ENCODE data around the gene PIH1D1.
"Not testable (repeated sequence)": the region's sequence is repeated elsewhere in the genome, so short reads cannot be mapped to it uniquely, and the experiment has no call there.

Gene PIH1D1

GRCh38 chr19:49479975-49480628 is 28.5 kb upstream of the PIH1D1 start:
- DNase-seq, result no peak

GRCh38 chr19:49475995-49476880 is 24.6 kb upstream of the PIH1D1 start:
- peak; percentile 69 for DNase-seq

GRCh38 chr19:49475191-49475917 is 23.7 kb upstream of the PIH1D1 start:
- DNase-seq, result no peak

GRCh38 chr19:49474542-49474924 is 22.9 kb upstream of the PIH1D1 start:
- DNase-seq, result no peak

- peak; percentile 48 for DNase-seq
Observed at GRCh38 chr19:49473868-49474541, 22.4 kb upstream of the PIH1D1 start, which contains the start of gene FLT3LG. FLT3LG (plus strand) TSS chr19:49474215; CDS start chr19:49474640, 425 bp downstream.

- DNase-seq, result not testable (repeated sequence)
Observed at GRCh38 chr19:49473501-49473867, 21.9 kb upstream of the PIH1D1 start.

GRCh38 chr19:49472936-49473335 is 21.3 kb upstream of the PIH1D1 start:
- no peak for DNase-seq

GRCh38 chr19:49470615-49470978 is 19.0 kb upstream of the PIH1D1 start:
- DNase-seq, result no peak

GRCh38 chr19:49469828-49470614 is 18.4 kb upstream of the PIH1D1 start:
- no peak for DNase-seq

GRCh38 chr19:49468746-49469447 is 17.3 kb upstream of the PIH1D1 start:
- DNase-seq, result no peak

GRCh38 chr19:49468199-49468598 is 16.6 kb upstream of the PIH1D1 start:
- DNase-seq, result no peak

- DNase-seq, result no peak
Observed at GRCh38 chr19:49465371-49465770, 13.8 kb upstream of the PIH1D1 start.

- DNase-seq, result no peak
Observed at GRCh38 chr19:49463960-49464740, 12.5 kb upstream of the PIH1D1 start.

- DNase-seq, result no peak
Observed at GRCh38 chr19:49462492-49462891, 10.9 kb upstream of the PIH1D1 start.

GRCh38 chr19:49461656-49462055 is 10.0 kb upstream of the PIH1D1 start:
- no peak for DNase-seq

GRCh38 chr19:49461130-49461529 is 9.5 kb upstream of the PIH1D1 start:
- DNase-seq, result not testable (repeated sequence)

- DNase-seq, result no peak
Observed at GRCh38 chr19:49459388-49459787, 7.8 kb upstream of the PIH1D1 start.

GRCh38 chr19:49458567-49458903 is 6.9 kb upstream of the PIH1D1 start:
- no peak for DNase-seq

- no peak for DNase-seq
Observed at GRCh38 chr19:49456326-49456725, 4.7 kb upstream of the PIH1D1 start.

GRCh38 chr19:49455773-49456172 is 4.2 kb upstream of the PIH1D1 start:
- DNase-seq, result no peak

GRCh38 chr19:49453757-49454240 is 2.2 kb upstream of the PIH1D1 start:
- no peak for DNase-seq

Measured in NCI-H146 (cell line).